ENCODE results near the gene KCTD16. TPM values are rescaled to one million over a fixed set of nuclear protein-coding genes. Genes with fewer than 3 reads are reported as not detected.

The KCTD16 gene
- polyA plus RNA-seq, 1 donor (not counting 4 experiments of a cell fraction or from before 2014, with no cell fraction given), result 0.04 TPM

DNA sequence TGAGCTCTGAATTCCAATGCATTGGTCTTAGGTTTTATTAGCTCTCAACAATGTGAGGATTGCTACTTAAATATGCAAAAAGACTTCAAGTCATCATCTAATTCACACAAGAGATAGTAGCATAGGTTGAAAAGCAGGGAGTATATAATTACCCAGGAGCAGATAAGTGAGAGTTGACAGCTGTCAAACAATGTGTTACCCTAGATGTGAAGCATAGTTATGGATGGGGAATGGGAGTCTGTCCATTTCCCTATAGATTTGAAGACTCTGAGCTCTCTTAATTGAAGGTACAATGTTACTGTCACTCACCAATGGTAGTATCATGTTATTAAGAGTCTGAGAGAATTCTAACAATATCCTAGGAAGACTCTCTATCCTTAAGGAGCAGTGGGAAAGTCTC is 160.7 kb downstream of the KCTD16 start:
- no peaks in the 10 kb centered on the region for H4K20me1 ChIP-seq (ENCODE audit: control insufficient read depth, extremely low read depth, insufficient read depth, low read length)
- no peak overlapping the region for H3K4me3 ChIP-seq (ENCODE audit: control insufficient read depth in 2 of 3, extremely low read depth in 1 of 3, insufficient read depth in 2 of 3, low read depth in 1 of 3, low read length in 3 of 3)
- no peak for DNase-seq (ENCODE audit: low read depth, low spot score)
- H3K27ac ChIP-seq (ENCODE audit: control insufficient read depth, insufficient read depth, low read length), result no peak overlapping the region
- no peak overlapping the region for H2AFZ ChIP-seq (ENCODE audit: control insufficient read depth, low read length)
- no peaks in the 10 kb centered on the region for H3K9me1 ChIP-seq (ENCODE audit: control insufficient read depth, extremely low read depth, insufficient read depth, low read length)
- no peaks in the 10 kb centered on the region for H3K9me3 ChIP-seq (ENCODE audit: control insufficient read depth, low read depth, low read length)
- TF ChIP-seq, protein P1, sequence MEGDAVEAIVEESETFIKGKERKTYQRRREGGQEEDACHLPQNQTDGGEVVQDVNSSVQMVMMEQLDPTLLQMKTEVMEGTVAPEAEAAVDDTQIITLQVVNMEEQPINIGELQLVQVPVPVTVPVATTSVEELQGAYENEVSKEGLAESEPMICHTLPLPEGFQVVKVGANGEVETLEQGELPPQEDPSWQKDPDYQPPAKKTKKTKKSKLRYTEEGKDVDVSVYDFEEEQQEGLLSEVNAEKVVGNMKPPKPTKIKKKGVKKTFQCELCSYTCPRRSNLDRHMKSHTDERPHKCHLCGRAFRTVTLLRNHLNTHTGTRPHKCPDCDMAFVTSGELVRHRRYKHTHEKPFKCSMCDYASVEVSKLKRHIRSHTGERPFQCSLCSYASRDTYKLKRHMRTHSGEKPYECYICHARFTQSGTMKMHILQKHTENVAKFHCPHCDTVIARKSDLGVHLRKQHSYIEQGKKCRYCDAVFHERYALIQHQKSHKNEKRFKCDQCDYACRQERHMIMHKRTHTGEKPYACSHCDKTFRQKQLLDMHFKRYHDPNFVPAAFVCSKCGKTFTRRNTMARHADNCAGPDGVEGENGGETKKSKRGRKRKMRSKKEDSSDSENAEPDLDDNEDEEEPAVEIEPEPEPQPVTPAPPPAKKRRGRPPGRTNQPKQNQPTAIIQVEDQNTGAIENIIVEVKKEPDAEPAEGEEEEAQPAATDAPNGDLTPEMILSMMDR (optimal IDR thresholded peaks at IDR 0.05 in 1 of 3, IDR thresholded peaks at IDR 0.05 in 1 of 3, conservative IDR thresholded peaks at IDR 0.05 in 1 of 3; ENCODE audit: extremely low read depth in 1 of 3, insufficient read depth in 2 of 3, low read length in 3 of 3), result no peak
- TF ChIP-seq EZH2 (IDR thresholded peaks at IDR 0.05; ENCODE audit: low read length), result no peak
- no peak overlapping the region for H3K4me2 ChIP-seq (ENCODE audit: control insufficient read depth, extremely low read depth, insufficient read depth, low read depth, low read length)
- FAIRE-seq, result no peak
- H3K79me2 ChIP-seq (ENCODE audit: control insufficient read depth, insufficient read depth, low read length), result no peaks in the 10 kb centered on the region
- no peak overlapping the region for H3K9ac ChIP-seq (ENCODE audit: control insufficient read depth, extremely low read depth, insufficient read depth, low read length)
- H3K4me1 ChIP-seq (ENCODE audit: control insufficient read depth, extremely low read depth, insufficient read depth, low read length), result peaks cover 7% of the 10 kb centered on the region
- dilution Hi-C loops (cut with MboI; ENCODE audit: extremely low pct_ligation_motif_present, low sequenced_read_pairs), result no loop called here
- no peaks in the 10 kb centered on the region for H3K36me3 ChIP-seq (ENCODE audit: control insufficient read depth in 2 of 2, extremely low read depth in 1 of 2, insufficient read depth in 2 of 2, low read length in 2 of 2)
- no peaks in the 10 kb centered on the region for H3K27me3 ChIP-seq (ENCODE audit: control insufficient read depth, extremely low read depth, insufficient read depth, low read length)

DNA sequence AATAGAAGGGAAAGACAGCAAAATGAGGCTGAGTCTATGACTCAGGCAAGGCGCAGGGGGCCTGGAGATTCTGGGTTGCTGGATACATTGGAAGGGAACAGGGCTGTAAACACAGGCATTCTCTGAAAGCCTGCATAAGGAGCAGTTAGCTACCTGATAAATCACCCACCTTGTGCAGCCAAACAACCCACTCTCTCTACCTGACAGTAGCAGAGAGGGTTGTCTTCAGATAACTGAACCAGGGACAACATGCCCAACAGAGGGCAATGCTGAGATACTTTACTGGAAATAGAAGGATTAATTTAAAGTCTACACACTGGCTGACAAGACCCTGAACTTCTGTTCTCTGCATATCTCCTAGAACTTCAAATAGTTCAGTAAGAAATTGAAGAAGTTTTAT is 161.6 kb downstream of the KCTD16 start:
- H3K79me2 ChIP-seq (ENCODE audit: control insufficient read depth, insufficient read depth, low read length), result no peaks in the 10 kb centered on the region
- no peak overlapping the region for H2AFZ ChIP-seq (ENCODE audit: control insufficient read depth, low read length)
- FAIRE-seq, result no peak
- no peak overlapping the region for H3K27ac ChIP-seq (ENCODE audit: control insufficient read depth, insufficient read depth, low read length)
- TF ChIP-seq EZH2 (IDR thresholded peaks at IDR 0.05; ENCODE audit: low read length), result no peak
- TF ChIP-seq, protein P1 (optimal IDR thresholded peaks at IDR 0.05 in 1 of 3, IDR thresholded peaks at IDR 0.05 in 1 of 3, conservative IDR thresholded peaks at IDR 0.05 in 1 of 3; ENCODE audit: extremely low read depth in 1 of 3, insufficient read depth in 2 of 3, low read length in 3 of 3), result peak in 2 of 3 experiments; percentile 28 to 30
- dilution Hi-C loops (cut with MboI; ENCODE audit: extremely low pct_ligation_motif_present, low sequenced_read_pairs), result no loop called here
- H3K4me1 ChIP-seq (ENCODE audit: control insufficient read depth, extremely low read depth, insufficient read depth, low read length), result peaks cover 7% of the 10 kb centered on the region
- no peaks in the 10 kb centered on the region for H3K36me3 ChIP-seq (ENCODE audit: control insufficient read depth in 2 of 2, extremely low read depth in 1 of 2, insufficient read depth in 2 of 2, low read length in 2 of 2)
- H3K4me3 ChIP-seq (ENCODE audit: control insufficient read depth in 2 of 3, extremely low read depth in 1 of 3, insufficient read depth in 2 of 3, low read depth in 1 of 3, low read length in 3 of 3), result no peak overlapping the region
- no peaks in the 10 kb centered on the region for H3K27me3 ChIP-seq (ENCODE audit: control insufficient read depth, extremely low read depth, insufficient read depth, low read length)
- no peaks in the 10 kb centered on the region for H3K9me3 ChIP-seq (ENCODE audit: control insufficient read depth, low read depth, low read length)
- H3K9me1 ChIP-seq (ENCODE audit: control insufficient read depth, extremely low read depth, insufficient read depth, low read length), result no peaks in the 10 kb centered on the region
- H3K9ac ChIP-seq (ENCODE audit: control insufficient read depth, extremely low read depth, insufficient read depth, low read length), result no peak overlapping the region
- DNase-seq (ENCODE audit: low read depth, low spot score), result no peak
- no peak overlapping the region for H3K4me2 ChIP-seq (ENCODE audit: control insufficient read depth, extremely low read depth, insufficient read depth, low read depth, low read length)
- no peaks in the 10 kb centered on the region for H4K20me1 ChIP-seq (ENCODE audit: control insufficient read depth, extremely low read depth, insufficient read depth, low read length)
